Renal pelvis (tissue), 12 donors: ENCODE data around the gene LIPM. TPM values are rescaled to one million over a fixed set of nuclear protein-coding genes. Genes with fewer than 3 reads are reported as not detected.

Source experiments
- DNase-seq: peaks from one replicate; pipeline ENCODE4 v3.0.0-alpha.2; 2013
- long read RNA-seq, 16 experiments: transcript quantifications; one replicate each; lab custom pipeline, GENCODE V29; 2026
- polyA plus RNA-seq, 3 donors: library from polyadenylated mRNA; unstranded; fragments of 120-200 nt; gene quantifications; one replicate each; pipeline ENCODE4 v1.2.1, GENCODE V29; 2013; ENCODE audit not compliant: insufficient read length in 3 of 3

The LIPM gene, protein sequence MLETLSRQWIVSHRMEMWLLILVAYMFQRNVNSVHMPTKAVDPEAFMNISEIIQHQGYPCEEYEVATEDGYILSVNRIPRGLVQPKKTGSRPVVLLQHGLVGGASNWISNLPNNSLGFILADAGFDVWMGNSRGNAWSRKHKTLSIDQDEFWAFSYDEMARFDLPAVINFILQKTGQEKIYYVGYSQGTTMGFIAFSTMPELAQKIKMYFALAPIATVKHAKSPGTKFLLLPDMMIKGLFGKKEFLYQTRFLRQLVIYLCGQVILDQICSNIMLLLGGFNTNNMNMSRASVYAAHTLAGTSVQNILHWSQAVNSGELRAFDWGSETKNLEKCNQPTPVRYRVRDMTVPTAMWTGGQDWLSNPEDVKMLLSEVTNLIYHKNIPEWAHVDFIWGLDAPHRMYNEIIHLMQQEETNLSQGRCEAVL
- polyA plus RNA-seq: not detected
- long read RNA-seq, donor 1: 0 reads
- long read RNA-seq, donor 2: 0 reads
- long read RNA-seq, donor 3: 0 reads
- long read RNA-seq, donor 4: 0 reads
- long read RNA-seq, donor 5: 0 reads
- long read RNA-seq, donor 6: 0 reads
- long read RNA-seq, donor 7: 0 reads
- long read RNA-seq, donor 8: 0 reads
- long read RNA-seq, donor 9: 0 reads
- long read RNA-seq, donor 10: 0 reads
- long read RNA-seq, donor 11: 0 reads
- long read RNA-seq, donor 12: 0 reads
- long read RNA-seq, donor 13: 0 reads
- long read RNA-seq, donor 14: 0 reads
- long read RNA-seq, donor 15: 0 reads
- long read RNA-seq, donor 16: 0 reads

DNA sequence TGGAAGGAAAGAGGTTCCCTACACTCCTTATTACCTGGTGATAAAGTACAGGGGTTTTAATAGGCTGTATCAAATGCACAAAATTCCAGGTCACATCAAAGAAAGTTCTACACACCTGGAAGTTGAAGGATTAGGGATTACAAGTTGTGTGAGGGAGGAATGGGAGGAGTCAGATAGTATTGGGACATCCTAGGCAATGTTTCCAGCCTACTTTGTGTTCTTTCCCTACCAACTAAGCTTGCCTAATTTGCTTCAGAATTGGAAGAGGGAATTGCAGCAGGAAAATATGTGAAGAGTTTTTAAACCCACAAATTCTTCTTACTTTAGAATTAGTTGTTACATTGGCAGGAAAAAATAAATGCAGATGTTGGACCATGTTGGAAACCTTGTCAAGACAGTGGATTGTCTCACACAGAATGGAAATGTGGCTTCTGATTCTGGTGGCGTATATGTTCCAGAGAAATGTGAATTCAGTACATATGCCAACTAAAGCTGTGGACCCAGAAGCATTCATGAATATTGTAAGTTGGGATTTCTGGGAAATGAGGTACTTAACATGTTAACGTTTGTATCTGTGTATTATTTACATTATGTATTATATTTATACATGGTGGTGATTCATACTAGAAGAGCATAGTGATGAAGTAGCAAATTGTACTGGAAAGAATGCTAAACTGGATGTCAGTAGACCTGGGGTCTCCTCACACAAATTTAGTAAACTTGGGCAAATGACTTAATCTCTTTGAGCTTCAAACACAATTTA is at the start of gene LIPM:
Gene LIPM, plus strand, starts transcription at position 208 of the 763 bp plus-strand sequence. Its CDS starts 167 bp downstream, at position 375.
- DNase-seq: no peak

- DNase-seq: peak; percentile 9
Observed at GRCh38 chr10:88754287-88754686, 48.2 kb upstream of the LIPM start.

- no peak for DNase-seq
Observed at GRCh38 chr10:88755753-88756152, 46.8 kb upstream of the LIPM start.

DNA sequence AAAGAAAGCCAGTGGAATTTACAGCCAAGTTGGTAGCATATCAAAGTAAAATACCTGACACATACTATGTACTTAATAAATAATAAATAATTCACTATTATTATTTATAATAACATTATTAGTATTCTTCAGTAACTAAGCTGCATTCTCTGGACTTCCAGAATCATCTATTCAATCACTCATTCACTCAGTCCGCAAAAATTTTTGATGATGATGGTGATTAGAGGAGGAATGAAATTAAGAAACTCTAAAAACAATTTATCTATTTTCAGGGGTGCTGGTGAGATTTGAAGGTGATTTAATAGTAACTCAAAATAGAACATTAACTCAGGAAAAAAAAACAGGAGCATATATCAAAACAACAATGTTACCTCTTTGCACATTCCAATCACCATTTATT is 45.9 kb upstream of the LIPM start:
- DNase-seq: no peak

DNA sequence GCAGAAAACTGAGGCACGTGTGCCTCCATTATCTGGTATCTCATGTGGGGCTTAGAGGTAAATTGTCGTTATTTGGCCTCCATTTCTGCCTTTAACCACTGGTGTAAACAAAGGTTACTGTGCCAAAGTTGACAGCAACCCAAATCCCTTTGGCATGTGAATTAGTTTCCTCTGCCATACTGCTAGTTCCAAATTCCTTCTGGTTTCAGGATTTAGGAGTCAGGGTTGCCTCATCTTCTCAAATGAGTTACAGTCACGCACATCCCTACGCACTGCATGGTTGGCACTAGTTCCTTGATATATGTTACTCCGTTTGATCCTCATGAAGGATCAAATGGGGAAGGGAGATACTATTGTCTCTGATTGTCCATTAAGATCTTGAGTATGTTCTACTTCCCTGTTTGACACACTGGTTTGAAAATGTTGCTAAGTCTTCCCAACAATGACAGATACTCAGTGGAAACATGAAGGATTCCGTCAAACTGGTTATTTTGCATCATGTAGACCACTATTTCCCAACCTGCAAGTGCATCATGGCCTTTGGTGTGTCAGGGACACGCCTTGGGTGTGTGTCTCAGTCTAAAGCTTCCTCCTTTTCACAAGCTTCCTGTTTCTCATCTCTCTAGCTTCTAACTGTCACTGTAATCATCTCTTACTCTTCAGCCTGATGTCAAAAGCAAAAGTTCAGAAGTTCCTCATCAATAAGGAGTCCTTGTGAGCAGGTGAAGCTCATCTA is 43.0 kb upstream of the LIPM start, which contains the start of gene LIPN:
Gene LIPN, plus strand, starts transcription at position 655 of the 736 bp plus-strand sequence. CDS start 1,386 bp downstream, outside the sequence.
- DNase-seq: no peak

- no peak for DNase-seq
Observed at GRCh38 chr10:88762906-88763305, 39.6 kb upstream of the LIPM start.

GRCh38 chr10:88763441-88763840 is 39.1 kb upstream of the LIPM start:
- DNase-seq: peak; percentile 19

GRCh38 chr10:88764110-88764509 is 38.4 kb upstream of the LIPM start:
- DNase-seq: no peak

GRCh38 chr10:88765816-88766215 is 36.7 kb upstream of the LIPM start:
- DNase-seq: no peak

DNA sequence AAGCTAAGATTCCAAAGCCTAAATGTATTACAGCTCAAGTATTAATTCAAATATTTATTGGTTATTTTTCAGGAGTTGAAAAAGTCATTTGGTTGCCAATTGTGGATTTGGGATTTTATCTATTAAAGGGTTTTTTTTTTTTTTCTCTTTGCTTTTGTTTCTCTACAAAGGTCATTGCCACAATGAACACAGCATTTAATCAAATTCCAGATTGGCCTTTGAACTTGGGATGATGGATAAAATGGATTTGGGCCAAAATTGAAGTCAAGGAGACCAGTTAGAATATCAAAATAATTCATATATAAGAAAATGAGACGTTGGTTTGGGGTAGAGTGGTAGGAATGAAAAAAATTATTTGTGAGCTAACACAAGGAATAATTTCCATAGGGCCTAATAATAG is 33.1 kb upstream of the LIPM start:
- no peak for DNase-seq

GRCh38 chr10:88781206-88781605 is 21.3 kb upstream of the LIPM start:
- no peak for DNase-seq

DNA sequence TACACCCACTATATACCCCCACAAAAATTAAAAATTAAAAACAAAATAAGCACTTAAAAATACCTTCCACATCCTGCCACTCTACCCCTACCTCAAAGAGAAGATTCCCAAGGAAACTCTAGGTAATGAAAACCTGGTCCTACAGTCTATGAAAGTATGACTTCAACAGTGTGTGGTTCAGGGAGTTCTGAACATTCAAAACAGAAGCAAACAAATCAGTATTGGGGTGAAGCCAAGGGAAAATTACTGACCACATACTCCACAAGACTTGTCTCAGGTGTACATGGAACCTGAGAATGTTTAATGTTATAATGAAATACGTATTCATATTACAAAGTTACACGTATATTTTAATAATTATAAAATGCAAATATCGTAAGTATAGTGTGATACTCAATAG is 20.3 kb upstream of the LIPM start:
- DNase-seq: no peak

DNA sequence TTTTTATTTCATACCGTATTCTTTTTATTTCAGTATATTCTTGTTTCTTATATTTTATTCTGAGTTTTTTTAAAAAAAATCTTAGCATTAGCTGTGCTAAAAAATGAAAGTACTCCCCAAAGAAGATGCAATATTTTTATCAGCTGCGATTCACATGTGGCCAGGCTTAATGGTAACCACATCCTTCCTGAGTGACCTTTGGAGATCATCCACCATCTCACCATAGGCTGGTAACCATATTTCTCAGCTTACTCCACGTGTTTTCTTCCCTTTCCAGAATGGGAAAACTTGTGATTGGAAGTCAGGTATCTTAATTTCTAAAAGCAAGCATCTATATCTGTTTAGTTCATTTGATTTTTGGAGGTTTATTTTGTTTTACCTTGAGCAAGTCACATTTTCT is 18.8 kb upstream of the LIPM start:
- DNase-seq: no peak

GRCh38 chr10:88786032-88786770 is 16.3 kb upstream of the LIPM start:
- DNase-seq: no peak

- no peak for DNase-seq
Observed at GRCh38 chr10:88787463-88787862, 15.1 kb upstream of the LIPM start.

- DNase-seq: no peak
Observed at GRCh38 chr10:88788924-88789323, 13.6 kb upstream of the LIPM start.

- peak; percentile 10 for DNase-seq
Observed at GRCh38 chr10:88791924-88792323, 10.6 kb upstream of the LIPM start.

- DNase-seq: no peak
Observed at GRCh38 chr10:88792661-88793060, 9.9 kb upstream of the LIPM start.

DNA sequence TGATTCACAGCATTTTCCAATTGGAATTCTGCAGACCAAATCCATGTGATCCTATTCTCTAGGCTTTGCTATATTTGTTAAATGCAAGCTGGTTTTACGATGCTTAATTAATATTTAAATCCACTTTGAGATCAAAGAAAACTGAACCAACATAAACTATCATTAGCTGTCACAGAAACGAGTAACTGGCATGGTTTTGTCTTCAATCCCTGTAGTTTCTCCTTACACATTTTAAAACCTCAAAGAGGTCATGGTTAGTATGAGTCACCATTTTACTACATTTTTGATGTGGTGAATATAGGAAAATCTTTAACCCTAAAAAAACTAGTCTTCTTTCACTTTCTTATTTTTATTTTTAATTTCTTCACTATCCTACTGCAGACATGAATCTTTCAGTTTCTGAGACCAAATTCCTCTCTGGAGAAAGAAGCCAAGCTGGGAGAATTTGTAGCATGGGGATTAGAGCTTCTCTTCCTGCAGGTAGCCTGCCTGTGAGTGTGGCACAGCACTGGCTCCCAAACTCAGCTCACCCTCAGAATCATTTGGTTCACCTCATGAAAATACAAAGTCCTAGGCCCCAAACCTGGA is 8.7 kb upstream of the LIPM start:
- DNase-seq: no peak

- no peak for DNase-seq
Observed at GRCh38 chr10:88794731-88795130, 7.8 kb upstream of the LIPM start.
